ENCODE data around the gene NME1. TPM values are rescaled to one million over a fixed set of nuclear protein-coding genes. Genes with fewer than 3 reads are reported as not detected.

The NME1 gene
- total RNA-seq, 1 experiment from 2014 or later = 324 TPM

- H3K36me3 Mint-ChIP-seq (ENCODE audit: insufficient read depth, unreplicated experiment) = peaks cover 99% of the 10 kb centered on the region
- CTCF ChIA-PET = interaction anchor here (1.0 kb wide), 1 partner anchor 19 kb away, joined by 3 read pairs; no protein-coding TSS in a partner anchor
- no peak for TF ChIP-seq CTCF (IDR thresholded peaks at IDR 0.05; ENCODE audit: unreplicated experiment)
- no peaks in the 10 kb centered on the region for H3K9me3 Mint-ChIP-seq (ENCODE audit: unreplicated experiment)
- H3K27ac Mint-ChIP-seq (ENCODE audit: low read depth, unreplicated experiment) = no peak overlapping the region
- no peak overlapping the region for H3K4me3 Mint-ChIP-seq (ENCODE audit: unreplicated experiment)
- no peaks in the 10 kb centered on the region for H3K4me1 Mint-ChIP-seq (ENCODE audit: insufficient read depth, unreplicated experiment)
- H3K27me3 Mint-ChIP-seq (ENCODE audit: insufficient read depth, unreplicated experiment) = no peaks in the 10 kb centered on the region
- no TSS peak for BruUV-seq (replicated peaks)
- intact Hi-C loops (cut with micrococcal nuclease) = no loop called here
- DNase-seq (ENCODE audit: unreplicated experiment) = no peak
- POLR2A ChIA-PET = no interaction called here
Measured at GRCh38 chr17:51189628-51190027, 36.3 kb downstream of the NME1 start.

GRCh38 chr17:51191895-51192294 lies 38.5 kb downstream of the NME1 start:
- ChIA-PET POLR2A (no interaction called here), CTCF (no interaction called here)
- intact Hi-C loops (cut with micrococcal nuclease) = no loop called here
- no peak for TF ChIP-seq CTCF (IDR thresholded peaks at IDR 0.05; ENCODE audit: unreplicated experiment)
- peaks cover 93% of the 10 kb centered on the region for H3K36me3 Mint-ChIP-seq (ENCODE audit: insufficient read depth, unreplicated experiment)
- no peaks in the 10 kb centered on the region for H3K9me3 Mint-ChIP-seq (ENCODE audit: unreplicated experiment)
- no peaks in the 10 kb centered on the region for H3K4me1 Mint-ChIP-seq (ENCODE audit: insufficient read depth, unreplicated experiment)
- no peak for DNase-seq (ENCODE audit: unreplicated experiment)
- BruUV-seq (replicated peaks) = no TSS peak
- H3K27me3 Mint-ChIP-seq (ENCODE audit: insufficient read depth, unreplicated experiment) = no peaks in the 10 kb centered on the region
- no peak overlapping the region for H3K27ac Mint-ChIP-seq (ENCODE audit: low read depth, unreplicated experiment)
- H3K4me3 Mint-ChIP-seq (ENCODE audit: unreplicated experiment) = no peak overlapping the region

- CTCF ChIA-PET = no interaction called here
- no peak for DNase-seq (ENCODE audit: unreplicated experiment)
- Mint-ChIP-seq H3K4me1 (ENCODE audit: insufficient read depth, unreplicated experiment) (no peaks in the 10 kb centered on the region), H3K4me3 (ENCODE audit: unreplicated experiment) (no peak overlapping the region), H3K9me3 (ENCODE audit: unreplicated experiment) (no peaks in the 10 kb centered on the region), H3K27me3 (ENCODE audit: insufficient read depth, unreplicated experiment) (no peaks in the 10 kb centered on the region), H3K36me3 (ENCODE audit: insufficient read depth, unreplicated experiment) (peaks cover 83% of the 10 kb centered on the region), H3K27ac (ENCODE audit: low read depth, unreplicated experiment) (no peak overlapping the region)
- POLR2A ChIA-PET = no interaction called here
- TF ChIP-seq CTCF (IDR thresholded peaks at IDR 0.05; ENCODE audit: unreplicated experiment) = no peak
- intact Hi-C loops (cut with micrococcal nuclease) = no loop called here
- BruUV-seq (replicated peaks) = no TSS peak
Measured at GRCh38 chr17:51197754-51198153, 44.4 kb downstream of the NME1 start.

GRCh38 chr17:51200295-51200694 lies 46.9 kb downstream of the NME1 start:
- DNase-seq (ENCODE audit: unreplicated experiment) = no peak
- CTCF ChIA-PET = no interaction called here
- Mint-ChIP-seq H3K9me3 (ENCODE audit: unreplicated experiment) (no peaks in the 10 kb centered on the region), H3K4me3 (ENCODE audit: unreplicated experiment) (no peak overlapping the region), H3K27me3 (ENCODE audit: insufficient read depth, unreplicated experiment) (no peaks in the 10 kb centered on the region), H3K27ac (ENCODE audit: low read depth, unreplicated experiment) (no peak overlapping the region), H3K36me3 (ENCODE audit: insufficient read depth, unreplicated experiment) (peaks cover 84% of the 10 kb centered on the region), H3K4me1 (ENCODE audit: insufficient read depth, unreplicated experiment) (no peaks in the 10 kb centered on the region)
- TF ChIP-seq CTCF (IDR thresholded peaks at IDR 0.05; ENCODE audit: unreplicated experiment) = no peak
- no TSS peak for BruUV-seq (replicated peaks)
- intact Hi-C loops (cut with micrococcal nuclease) = no loop called here
- POLR2A ChIA-PET = interaction anchor here (0.6 kb wide), 1 partner anchor 21 kb away, joined by 4 read pairs; no protein-coding TSS in a partner anchor

Measured in MCF 10A (cell line).